Measurements from ENCODE around the gene LRRFIP1. TPM values are rescaled to one million over a fixed set of nuclear protein-coding genes. Genes with fewer than 3 reads are reported as not detected.

The LRRFIP1 gene
- total RNA-seq, 3 donors from 2014 or later (not counting 1 experiment from before 2014, with no cell fraction given): 163 to 207 (median 188) TPM

- TF ChIP-seq CTCF (IDR thresholded peaks at IDR 0.05): no peak
- Mint-ChIP-seq H3K9me3 (no peaks in the 10 kb centered on the region), H3K4me3 (no peak overlapping the region), H3K36me3 (no peaks in the 10 kb centered on the region), H3K27ac (no peak overlapping the region), H3K27me3 (ENCODE audit: low read depth in 2 of 2) (peaks cover 8% of the 10 kb centered on the region in 2 donors), H3K4me1 (peaks cover 15 to 22% of the 10 kb centered on the region in 2 donors)
- intact Hi-C loops (cut with micrococcal nuclease): no loop called here
- no peaks in the 10 kb centered on the region for H3K9me3 ChIP-seq (ENCODE audit: control insufficient read depth, insufficient read depth, low read length)
- H3K27ac ChIP-seq (ENCODE audit: low read length): no peak overlapping the region
- 87% methylated on average over 6 of the region's 6 CpGs for WGBS (ENCODE audit: insufficient coverage)
- H3K4me1 ChIP-seq (ENCODE audit: control insufficient read depth, insufficient read depth, low read length): peaks cover 20% of the 10 kb centered on the region
- no peak overlapping the region for H3K4me3 ChIP-seq (ENCODE audit: low read length)
- DNase-seq (no peak), ATAC-seq (no peak)
- no peaks in the 10 kb centered on the region for H3K36me3 ChIP-seq (ENCODE audit: control insufficient read depth, insufficient read depth, low read length)
- H3K27me3 ChIP-seq (ENCODE audit: control insufficient read depth, insufficient read depth, low read length): no peaks in the 10 kb centered on the region
Measured at GRCh38 chr2:237661270-237661669, 33.9 kb downstream of the LRRFIP1 start.

DNA sequence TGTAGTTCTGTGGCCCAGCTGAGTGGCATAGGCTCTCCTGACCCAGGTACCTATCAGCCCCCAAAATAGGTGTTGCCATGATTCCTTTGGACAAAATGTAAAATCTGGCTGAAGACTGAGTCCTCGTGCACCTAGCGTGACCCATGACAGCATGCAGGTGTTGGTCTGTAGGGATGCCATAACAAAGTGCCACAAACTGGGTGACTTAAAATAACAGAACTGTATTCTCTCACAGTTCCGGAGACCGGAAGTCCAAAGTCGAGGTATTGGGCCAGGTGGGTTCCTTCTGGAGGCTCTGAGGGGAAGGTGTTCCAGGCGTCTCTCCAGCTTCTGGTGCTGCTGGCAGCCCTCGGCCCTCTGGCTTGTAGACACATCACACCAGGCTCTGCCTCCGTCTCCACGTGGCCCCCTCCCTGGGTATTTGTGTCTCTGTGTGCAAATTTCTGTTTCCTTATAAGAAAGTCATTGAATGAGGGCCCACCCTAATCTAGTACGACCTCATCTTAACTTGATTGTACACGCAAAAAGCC lies 34.5 kb downstream of the LRRFIP1 start:
- DNase-seq: no peak
- no peak for TF ChIP-seq CTCF (IDR thresholded peaks at IDR 0.05)
- intact Hi-C loops (cut with micrococcal nuclease): no loop called here
- Histone ChIP-seq H3K4me3 (ENCODE audit: low read length) (no peak overlapping the region), H3K9me3 (ENCODE audit: control insufficient read depth, insufficient read depth, low read length) (no peaks in the 10 kb centered on the region), H3K36me3 (ENCODE audit: control insufficient read depth, insufficient read depth, low read length) (no peaks in the 10 kb centered on the region), H3K27me3 (ENCODE audit: control insufficient read depth, insufficient read depth, low read length) (no peaks in the 10 kb centered on the region), H3K27ac (ENCODE audit: low read length) (no peak overlapping the region), H3K4me1 (ENCODE audit: control insufficient read depth, insufficient read depth, low read length) (peaks cover 20% of the 10 kb centered on the region)
- Mint-ChIP-seq H3K4me1 (peaks cover 15 to 22% of the 10 kb centered on the region in 2 donors), H3K4me3 (no peak overlapping the region), H3K27me3 (ENCODE audit: low read depth in 2 of 2) (peaks cover 8 to 11% of the 10 kb centered on the region in 2 donors), H3K9me3 (no peaks in the 10 kb centered on the region), H3K27ac (no peak overlapping the region), H3K36me3 (no peaks in the 10 kb centered on the region)
- no peak for ATAC-seq
- 88% methylated on average over 11 of the region's 11 CpGs for WGBS (ENCODE audit: insufficient coverage)

GRCh38 chr2:237662671-237663093 lies 35.3 kb downstream of the LRRFIP1 start:
- no peak overlapping the region for H3K27ac ChIP-seq (ENCODE audit: low read length)
- Mint-ChIP-seq H3K4me1 (peaks cover 15 to 22% of the 10 kb centered on the region in 2 donors), H3K4me3 (no peak overlapping the region), H3K27me3 (ENCODE audit: low read depth in 2 of 2) (peaks cover 8 to 9% of the 10 kb centered on the region in 2 donors), H3K9me3 (no peaks in the 10 kb centered on the region), H3K36me3 (no peaks in the 10 kb centered on the region), H3K27ac (peak overlapping the region in 1 of 2 donors; percentile 22)
- TF ChIP-seq CTCF (IDR thresholded peaks at IDR 0.05): no peak
- peaks cover 20% of the 10 kb centered on the region for H3K4me1 ChIP-seq (ENCODE audit: control insufficient read depth, insufficient read depth, low read length)
- no peaks in the 10 kb centered on the region for H3K27me3 ChIP-seq (ENCODE audit: control insufficient read depth, insufficient read depth, low read length)
- H3K4me3 ChIP-seq (ENCODE audit: low read length): no peak overlapping the region
- peak; percentile 38 to 61 for DNase-seq
- no peaks in the 10 kb centered on the region for H3K9me3 ChIP-seq (ENCODE audit: control insufficient read depth, insufficient read depth, low read length)
- H3K36me3 ChIP-seq (ENCODE audit: control insufficient read depth, insufficient read depth, low read length): no peaks in the 10 kb centered on the region
- intact Hi-C loops (cut with micrococcal nuclease): no loop called here
- ATAC-seq: peak; percentile 58 to 86 (median 81)
- 18% methylated on average over 13 of the region's 13 CpGs for WGBS (ENCODE audit: insufficient coverage)
